ENCODE results near the gene ACSL5. TPM values are rescaled to one million over a fixed set of nuclear protein-coding genes. Genes with fewer than 3 reads are reported as not detected.

ACSL5 gene
- total and polyA plus RNA-seq, 2 donors (not counting 1 experiment from before 2014, with no cell fraction given): 31.5 to 36.2 TPM

DNA sequence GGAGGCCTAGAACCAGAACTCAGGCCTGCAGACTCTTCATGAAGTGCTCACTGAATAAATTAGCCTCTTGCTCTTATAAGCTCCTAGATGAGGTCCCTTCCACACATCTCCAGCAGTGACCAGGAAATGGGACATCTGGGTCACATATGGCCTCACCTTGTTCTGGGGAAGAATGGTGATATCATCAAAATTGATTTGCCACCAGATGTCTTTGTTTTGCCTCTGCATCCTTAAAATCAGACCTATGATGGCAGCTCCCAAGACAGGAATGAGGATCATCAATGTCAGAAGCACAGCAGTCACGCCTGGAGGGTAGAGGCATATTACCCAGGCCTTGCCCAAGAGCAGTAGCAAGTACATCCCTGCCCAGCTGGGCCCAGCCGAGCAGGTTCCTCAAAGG is 33.3 kb upstream of the ACSL5 start:
- H3K4me3 ChIP-seq (ENCODE audit: control extremely low read depth in 1 of 5, extremely low read depth in 1 of 5, insufficient read depth in 1 of 5, low read depth in 2 of 5, low read length in 4 of 5): no peak overlapping the region
- no peaks in the 10 kb centered on the region for H3K4me1 ChIP-seq (ENCODE audit: control insufficient read depth in 2 of 2, insufficient read depth in 2 of 2, low read length in 2 of 2)
- intact Hi-C loops (cut with micrococcal nuclease): no loop called here
- DNase-seq: no peak
- Mint-ChIP-seq H3K9me3 (ENCODE audit: insufficient read depth) (no peaks in the 10 kb centered on the region), H3K4me1 (peaks cover 3% of the 10 kb centered on the region), H3K27me3 (peaks cover 9% of the 10 kb centered on the region), H3K27ac (no peak overlapping the region), H3K4me3 (no peak overlapping the region)
- H3K27me3 ChIP-seq (replicated peaks in 1 of 4; ENCODE audit: control extremely low read depth in 1 of 4, control insufficient read depth in 3 of 4, insufficient read depth in 4 of 4, low read length in 3 of 4): no peaks in the 10 kb centered on the region
- H3K36me3 ChIP-seq (replicated peaks in 1 of 2; ENCODE audit: control extremely low read depth in 1 of 2, control insufficient read depth in 1 of 2, extremely low read depth in 1 of 2, insufficient read depth in 2 of 2, low read length in 1 of 2): no peaks in the 10 kb centered on the region
- no peak overlapping the region for H3K4me2 ChIP-seq (replicated peaks; ENCODE audit: low read depth, low read length, poor library complexity, severe bottlenecking)
- no peaks in the 10 kb centered on the region for H3K9me3 ChIP-seq (ENCODE audit: control extremely low read depth in 1 of 3, control insufficient read depth in 2 of 3, insufficient read depth in 1 of 3, low read length in 2 of 3)
- no peak overlapping the region for H3K9ac ChIP-seq (ENCODE audit: low read length)
- H4K20me1 ChIP-seq (ENCODE audit: control insufficient read depth, insufficient read depth, low read length, poor library complexity, severe bottlenecking): no peaks in the 10 kb centered on the region
- 100% methylated on average over 2 of the region's 2 CpGs for WGBS (ENCODE audit: insufficient coverage)
- H2AFZ ChIP-seq (ENCODE audit: insufficient read depth, low read depth, low read length, poor library complexity, severe bottlenecking): no peak overlapping the region
- POLR2A ChIA-PET: no interaction called here
- H3K27ac ChIP-seq (ENCODE audit: low read length in 2 of 2): no peak overlapping the region
- no peak for ATAC-seq (ENCODE audit: low read depth)
- CTCF ChIA-PET: no interaction called here
- TF ChIP-seq EZH2 (IDR thresholded peaks at IDR 0.05; ENCODE audit: borderline replicate concordance, insufficient read depth, low read depth, low read length, poor library complexity, severe bottlenecking): no peak
- TF ChIP-seq, protein P1, sequence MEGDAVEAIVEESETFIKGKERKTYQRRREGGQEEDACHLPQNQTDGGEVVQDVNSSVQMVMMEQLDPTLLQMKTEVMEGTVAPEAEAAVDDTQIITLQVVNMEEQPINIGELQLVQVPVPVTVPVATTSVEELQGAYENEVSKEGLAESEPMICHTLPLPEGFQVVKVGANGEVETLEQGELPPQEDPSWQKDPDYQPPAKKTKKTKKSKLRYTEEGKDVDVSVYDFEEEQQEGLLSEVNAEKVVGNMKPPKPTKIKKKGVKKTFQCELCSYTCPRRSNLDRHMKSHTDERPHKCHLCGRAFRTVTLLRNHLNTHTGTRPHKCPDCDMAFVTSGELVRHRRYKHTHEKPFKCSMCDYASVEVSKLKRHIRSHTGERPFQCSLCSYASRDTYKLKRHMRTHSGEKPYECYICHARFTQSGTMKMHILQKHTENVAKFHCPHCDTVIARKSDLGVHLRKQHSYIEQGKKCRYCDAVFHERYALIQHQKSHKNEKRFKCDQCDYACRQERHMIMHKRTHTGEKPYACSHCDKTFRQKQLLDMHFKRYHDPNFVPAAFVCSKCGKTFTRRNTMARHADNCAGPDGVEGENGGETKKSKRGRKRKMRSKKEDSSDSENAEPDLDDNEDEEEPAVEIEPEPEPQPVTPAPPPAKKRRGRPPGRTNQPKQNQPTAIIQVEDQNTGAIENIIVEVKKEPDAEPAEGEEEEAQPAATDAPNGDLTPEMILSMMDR (IDR thresholded peaks at IDR 0.05): no peak
- H3K79me2 ChIP-seq (ENCODE audit: control insufficient read depth, insufficient read depth, low read length): no peaks in the 10 kb centered on the region

DNA sequence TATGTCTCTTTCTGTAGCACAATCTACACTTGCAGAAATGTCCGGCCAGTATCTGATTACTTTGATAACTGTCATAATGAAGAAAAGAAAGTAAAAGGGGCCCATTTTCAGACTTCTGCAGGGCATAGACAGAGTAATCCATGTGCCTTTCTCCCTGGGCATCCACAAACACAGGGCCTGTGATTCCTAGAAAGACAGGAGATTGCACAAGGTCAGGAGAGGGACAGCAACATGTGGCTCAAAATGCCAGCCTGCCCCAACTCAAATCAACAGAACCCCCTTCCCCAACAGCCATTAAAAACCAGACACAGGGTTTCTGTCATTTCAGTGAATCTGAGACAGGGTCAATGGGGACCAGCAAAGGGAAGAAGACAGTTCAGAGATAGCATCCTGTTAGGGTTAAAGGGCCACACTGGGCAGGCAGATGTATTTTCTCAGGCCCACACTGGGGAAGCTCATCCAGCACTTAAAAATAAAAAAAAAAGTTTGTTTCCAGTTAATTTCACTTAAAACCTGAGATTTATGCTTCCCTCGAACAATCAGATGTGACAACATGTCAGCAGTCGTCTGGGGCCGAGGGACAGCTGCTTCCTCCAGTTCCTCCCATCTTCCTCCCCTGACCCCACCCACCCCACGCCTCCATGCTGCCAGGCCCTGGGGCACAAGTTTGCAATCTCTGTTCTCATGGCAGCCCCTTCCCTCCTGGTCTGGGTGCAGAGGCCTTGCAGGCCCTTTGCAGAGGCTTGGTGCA is 30.7 kb upstream of the ACSL5 start:
- Mint-ChIP-seq H3K4me3 (no peak overlapping the region), H3K27me3 (no peaks in the 10 kb centered on the region), H3K9me3 (ENCODE audit: insufficient read depth) (no peaks in the 10 kb centered on the region), H3K4me1 (no peaks in the 10 kb centered on the region), H3K27ac (no peak overlapping the region)
- no peak for ATAC-seq (ENCODE audit: low read depth)
- TF ChIP-seq, protein P1 (IDR thresholded peaks at IDR 0.05): no peak
- TF ChIP-seq EZH2 (IDR thresholded peaks at IDR 0.05; ENCODE audit: borderline replicate concordance, insufficient read depth, low read depth, low read length, poor library complexity, severe bottlenecking): no peak
- no peaks in the 10 kb centered on the region for H4K20me1 ChIP-seq (ENCODE audit: control insufficient read depth, insufficient read depth, low read length, poor library complexity, severe bottlenecking)
- no peaks in the 10 kb centered on the region for H3K4me1 ChIP-seq (ENCODE audit: control insufficient read depth in 2 of 2, insufficient read depth in 2 of 2, low read length in 2 of 2)
- H3K9ac ChIP-seq (ENCODE audit: low read length): no peak overlapping the region
- no peaks in the 10 kb centered on the region for H3K27me3 ChIP-seq (replicated peaks in 1 of 4; ENCODE audit: control extremely low read depth in 1 of 4, control insufficient read depth in 3 of 4, insufficient read depth in 4 of 4, low read length in 3 of 4)
- no peak for DNase-seq
- intact Hi-C loops (cut with micrococcal nuclease): no loop called here
- H3K27ac ChIP-seq (ENCODE audit: low read length in 2 of 2): no peak overlapping the region
- ChIA-PET POLR2A (no interaction called here), CTCF (no interaction called here)
- no peak overlapping the region for H3K4me2 ChIP-seq (replicated peaks; ENCODE audit: low read depth, low read length, poor library complexity, severe bottlenecking)
- no peaks in the 10 kb centered on the region for H3K9me3 ChIP-seq (ENCODE audit: control extremely low read depth in 1 of 3, control insufficient read depth in 2 of 3, insufficient read depth in 1 of 3, low read length in 2 of 3)
- 35% methylated on average over 5 of the region's 5 CpGs for WGBS (ENCODE audit: insufficient coverage)
- no peaks in the 10 kb centered on the region for H3K36me3 ChIP-seq (replicated peaks in 1 of 2; ENCODE audit: control extremely low read depth in 1 of 2, control insufficient read depth in 1 of 2, extremely low read depth in 1 of 2, insufficient read depth in 2 of 2, low read length in 1 of 2)
- no peaks in the 10 kb centered on the region for H3K79me2 ChIP-seq (ENCODE audit: control insufficient read depth, insufficient read depth, low read length)
- H2AFZ ChIP-seq (ENCODE audit: insufficient read depth, low read depth, low read length, poor library complexity, severe bottlenecking): no peak overlapping the region
- no peak overlapping the region for H3K4me3 ChIP-seq (ENCODE audit: control extremely low read depth in 1 of 5, extremely low read depth in 1 of 5, insufficient read depth in 1 of 5, low read depth in 2 of 5, low read length in 4 of 5)

All from B cell (primary cell).